BE2C (cell line): ENCODE data around the gene KRTAP12-2.
"Not testable (repeated sequence)": the region's sequence is repeated elsewhere in the genome, so short reads cannot be mapped to it uniquely, and the experiment has no call there.

Experiments
- DNase-seq: peaks from one replicate; pipeline ENCODE4 v3.0.0-alpha.2; 2020
- H3K27me3 ChIP-seq: fragments of 250-450 bp; sonication (Bioruptor Pico); 2 replicates; pipeline ENCODE4 v1.5.1; 2020; ENCODE audit warnings: mild to moderate bottlenecking
- H3K36me3 ChIP-seq: fragments of 250-450 bp; sonication (Bioruptor Pico); 2 replicates; pipeline ENCODE4 v1.5.1; 2020; ENCODE audit warnings: mild to moderate bottlenecking
- H3K4me1 ChIP-seq: fragments of 250-450 bp; sonication (Bioruptor Pico); 2 replicates; pipeline ENCODE4 v1.5.1; 2020
- H3K4me3 ChIP-seq: 2 replicates; pipeline ENCODE4 v1.5.1; 2011; ENCODE audit warnings: low read depth, low read length
- H3K9me3 ChIP-seq: fragments of 250-450 bp; sonication (Bioruptor Pico); 2 replicates; pipeline ENCODE4 v1.5.1; 2020
- CTCF ChIP-seq: IDR thresholded peaks from 2 replicates; pipeline ENCODE4 v1.5.1; 2012; ENCODE audit warnings: mild to moderate bottlenecking, low read depth, low read length

The KRTAP12-2 gene

GRCh38 chr21:44699502-44700001, 32.8 kb upstream of the KRTAP12-2 start:
- no peaks in the 10 kb centered on the region for H3K4me1 ChIP-seq
- H3K27me3 ChIP-seq: peaks cover 100% of the 10 kb centered on the region
- TF ChIP-seq CTCF: no peak
- H3K9me3 ChIP-seq: no peaks in the 10 kb centered on the region
- H3K4me3 ChIP-seq: no peak overlapping the region
- no peaks in the 10 kb centered on the region for H3K36me3 ChIP-seq
- no peak for DNase-seq

GRCh38 chr21:44697811-44698734, 31.3 kb upstream of the KRTAP12-2 start:
- peaks cover 96% of the 10 kb centered on the region for H3K27me3 ChIP-seq
- H3K36me3 ChIP-seq: no peaks in the 10 kb centered on the region
- no peaks in the 10 kb centered on the region for H3K4me1 ChIP-seq
- TF ChIP-seq CTCF: no peak
- DNase-seq: no peak
- H3K9me3 ChIP-seq: no peaks in the 10 kb centered on the region
- H3K4me3 ChIP-seq: no peak overlapping the region

- peaks cover 88% of the 10 kb centered on the region for H3K27me3 ChIP-seq
- not testable (repeated sequence) for DNase-seq, H3K36me3 ChIP-seq, H3K9me3 ChIP-seq, H3K4me1 ChIP-seq, H3K4me3 ChIP-seq
Measured at GRCh38 chr21:44697172-44697810, 30.6 kb upstream of the KRTAP12-2 start, which contains the start of gene KRTAP10-12. Gene KRTAP10-12, plus strand, starts transcription at chr21:44697172. Its CDS starts 30 bp downstream, at chr21:44697202.

- no peak for TF ChIP-seq CTCF
- no peaks in the 10 kb centered on the region for H3K36me3 ChIP-seq
- H3K4me3 ChIP-seq: no peak overlapping the region
Measured at GRCh38 chr21:44696572-44696971, 29.8 kb upstream of the KRTAP12-2 start.

GRCh38 chr21:44695641-44696040, 28.9 kb upstream of the KRTAP12-2 start:
- no peaks in the 10 kb centered on the region for H3K4me1 ChIP-seq
- TF ChIP-seq CTCF: no peak
- no peak for DNase-seq
- peaks cover 77% of the 10 kb centered on the region for H3K27me3 ChIP-seq
- H3K4me3 ChIP-seq: no peak overlapping the region
- H3K36me3 ChIP-seq: no peaks in the 10 kb centered on the region
- no peaks in the 10 kb centered on the region for H3K9me3 ChIP-seq

More at GRCh38 chr21:44696572-44696971, 29.8 kb upstream of the KRTAP12-2 start:
- peaks cover 81% of the 10 kb centered on the region for H3K27me3 ChIP-seq
- DNase-seq: no peak
- no peaks in the 10 kb centered on the region for H3K9me3 ChIP-seq
- H3K4me1 ChIP-seq: no peaks in the 10 kb centered on the region

- Histone ChIP-seq H3K4me1 (no peaks in the 10 kb centered on the region), H3K4me3 (no peak overlapping the region), H3K36me3 (no peaks in the 10 kb centered on the region), H3K9me3 (no peaks in the 10 kb centered on the region), H3K27me3 (peaks cover 77% of the 10 kb centered on the region)
- TF ChIP-seq CTCF: no peak
- DNase-seq: no peak
Measured at GRCh38 chr21:44695184-44695583, 28.5 kb upstream of the KRTAP12-2 start.
